HepG2 (cell line): ENCODE measurements around the gene TPSD1. TPM values are rescaled to one million over a fixed set of nuclear protein-coding genes. Genes with fewer than 3 reads are reported as not detected.

Source experiments
- BCL6 ChIP-seq: IDR thresholded peaks from 2 replicates; pipeline ENCODE4 v1.6.1; 2016; ENCODE audit warnings: missing genetic modification reagents, missing compliant biosample characterization
- CREBL2 ChIP-seq: sonication (generic); formaldehyde crosslinking; IDR thresholded peaks from 2 replicates; pipeline ENCODE4 v1.8.1; 2023; ENCODE audit warnings: missing genetic modification reagents, mild to moderate bottlenecking, borderline replicate concordance
- ELF3 ChIP-seq: IDR thresholded peaks from 2 replicates; pipeline ENCODE4 v1.6.1; 2016; ENCODE audit warnings: missing genetic modification reagents, missing compliant biosample characterization
- EZH2 ChIP-seq: conservative IDR thresholded peaks from 2 replicates; pipeline ENCODE4 v1.6.1; 2012; ENCODE audit warnings: mild to moderate bottlenecking, low read depth, low read length, moderate library complexity
- GATA4 ChIP-seq: sonication (generic); IDR thresholded peaks from 2 replicates; pipeline ENCODE4 v1.6.1; 2016; ENCODE audit warnings: antibody characterized with exemption, low read depth, borderline replicate concordance
- MAX ChIP-seq: IDR thresholded peaks from 2 replicates; pipeline ENCODE4 v1.6.1; 2012; ENCODE audit warnings: inconsistent platforms
- MIER2 ChIP-seq: IDR thresholded peaks from 2 replicates; pipeline ENCODE4 v1.6.1; 2016; ENCODE audit warnings: missing biosample characterization, missing genetic modification reagents
- MTF1 ChIP-seq: sonication (generic); formaldehyde crosslinking; IDR thresholded peaks from 2 replicates; pipeline ENCODE4 v1.5.0; 2020; ENCODE audit warnings: missing genetic modification reagents
- NFE2 ChIP-seq: sonication (generic); formaldehyde crosslinking; IDR thresholded peaks from 2 replicates; pipeline ENCODE4 v1.4.0; 2020; ENCODE audit warnings: missing genetic modification reagents
- PAWR ChIP-seq: sonication (generic); formaldehyde crosslinking; IDR thresholded peaks from 2 replicates; pipeline ENCODE4 v1.4.0; 2020; ENCODE audit warnings: missing genetic modification reagents, mild to moderate bottlenecking, borderline replicate concordance
- RARA ChIP-seq: IDR thresholded peaks from 2 replicates; pipeline ENCODE4 v1.6.1; 2016; ENCODE audit warnings: missing genetic modification reagents, missing compliant biosample characterization
- RNF219 ChIP-seq: sonication (generic); formaldehyde crosslinking; IDR thresholded peaks from 2 replicates; pipeline ENCODE4 v1.5.0; 2020; ENCODE audit warnings: mild to moderate bottlenecking, missing genetic modification reagents
- RXRA ChIP-seq: sonication (generic); formaldehyde crosslinking; IDR thresholded peaks from 2 replicates; pipeline ENCODE4 v1.5.1; 2020; ENCODE audit warnings: missing genetic modification reagents
- SSRP1 ChIP-seq: IDR thresholded peaks from 2 replicates; pipeline ENCODE4 v1.6.1; 2016; ENCODE audit warnings: control low read depth
- ZBTB49 ChIP-seq: sonication (generic); formaldehyde crosslinking; IDR thresholded peaks from 2 replicates; pipeline ENCODE4 v1.4.0; 2020; ENCODE audit warnings: missing genetic modification reagents, borderline replicate concordance
- ZBTB8A ChIP-seq: sonication (generic); formaldehyde crosslinking; IDR thresholded peaks from 2 replicates; pipeline ENCODE4 v1.4.0; 2020; ENCODE audit warnings: mild to moderate bottlenecking, low read depth, missing genetic modification reagents, borderline replicate concordance
- ZNF17 ChIP-seq: sonication (generic); formaldehyde crosslinking; IDR thresholded peaks from 2 replicates; pipeline ENCODE4 v1.5.0; 2020; ENCODE audit warnings: mild to moderate bottlenecking, missing genetic modification reagents
- ZNF646 ChIP-seq: sonication (generic); formaldehyde crosslinking; IDR thresholded peaks from 2 replicates; pipeline ENCODE4 v1.9.0; 2021; ENCODE audit warnings: mild to moderate bottlenecking, missing genetic modification reagents
- ZNF709 ChIP-seq: sonication (generic); formaldehyde crosslinking; IDR thresholded peaks from 2 replicates; pipeline ENCODE4 v1.5.0; 2020; ENCODE audit warnings: mild to moderate bottlenecking, missing genetic modification reagents
- polyA plus RNA-seq, 8 experiments: library from polyadenylated mRNA; depleted of rRNA in 3 of 8; stranded (reverse) in 7 of 8; unstranded in 1 of 8; fragments of >200 nt; fragmentation: Illumina TruSeq in 4 of 8; extraction: Trizol in 4 of 8; gene quantifications; 2 replicates each; pipeline versions ENCODE4 v1.2.1 to v1.2.3, GENCODE V29; 2011 to 2016; ENCODE audit warnings: low read depth in 4 of 8, missing spikeins in 1 of 8, mixed read lengths in 1 of 8; ENCODE audit not compliant: insufficient read depth in 1 of 8
- total RNA-seq, 5 experiments: library from RNA; depleted of rRNA; stranded (reverse); fragments of >200 nt; fragmentation: Illumina TruSeq; extraction: Trizol; gene quantifications; 2 replicates each; pipeline ENCODE4 v1.2.3, GENCODE V29; 2016; ENCODE audit warnings: low read depth in 1 of 5

The TPSD1 gene
- total and polyA plus RNA-seq, 2 of the 13 experiments (the other 11 are each of a cell fraction or from before 2014, with no cell fraction given), result not detected

GRCh38 chr16:1299012-1299867 is 43.4 kb downstream of the TPSD1 start (continued):
- TF ChIP-seq ZNF646 (CRISPR knock-in tag) (no peak), ZBTB8A (no peak), CREBL2 (CRISPR knock-in tag) (no peak), PAWR (CRISPR knock-in tag) (no peak), MTF1 (CRISPR knock-in tag) (no peak), ELF3 (CRISPR knock-in tag) (peak; percentile 71), NFE2 (CRISPR knock-in tag) (no peak), MAX (peak; percentile 23; the same call in 1 of the 2 replicates), RARA (peak; percentile 76), ZNF17 (no peak), SSRP1 (CRISPR knock-in tag) (no peak), RXRA (peak; percentile 63; the same call in 1 of the 2 replicates), ZNF709 (CRISPR knock-in tag) (no peak), EZH2 (no peak), BCL6 (CRISPR knock-in tag) (no peak), GATA4 (no peak), RNF219 (CRISPR knock-in tag) (no peak), MIER2 (CRISPR knock-in tag) (no peak), ZBTB49 (CRISPR knock-in tag) (no peak)
